ENCODE results near the gene PAX5.

Gene PAX5

GRCh38 chr9:36897478-36897877 lies 136.6 kb downstream of the PAX5 start:
- no peak for DNase-seq

- no peak for DNase-seq
Measured at GRCh38 chr9:36897019-36897418, 137.0 kb downstream of the PAX5 start.

GRCh38 chr9:36896296-36896695 lies 137.8 kb downstream of the PAX5 start:
- DNase-seq = no peak

- DNase-seq = no peak
Measured at GRCh38 chr9:36895744-36896260, 138.3 kb downstream of the PAX5 start.

GRCh38 chr9:36894695-36895310 lies 139.3 kb downstream of the PAX5 start:
- no peak for DNase-seq

- no peak for DNase-seq
Measured at GRCh38 chr9:36893911-36894310, 140.2 kb downstream of the PAX5 start.

GRCh38 chr9:36893184-36893583 lies 140.9 kb downstream of the PAX5 start:
- DNase-seq = no peak

GRCh38 chr9:36892279-36892678 lies 141.8 kb downstream of the PAX5 start:
- no peak for DNase-seq

- no peak for DNase-seq
Measured at GRCh38 chr9:36891341-36891811, 142.7 kb downstream of the PAX5 start.

GRCh38 chr9:36889844-36890243 lies 144.2 kb downstream of the PAX5 start:
- DNase-seq = no peak

- DNase-seq = no peak
Measured at GRCh38 chr9:36888551-36888950, 145.5 kb downstream of the PAX5 start.

- no peak for DNase-seq
Measured at GRCh38 chr9:36884721-36885120, 149.3 kb downstream of the PAX5 start.

GRCh38 chr9:36882594-36882993 lies 151.5 kb downstream of the PAX5 start:
- DNase-seq = no peak

- no peak for DNase-seq
Measured at GRCh38 chr9:36881743-36882441, 152.2 kb downstream of the PAX5 start.

- no peak for DNase-seq
Measured at GRCh38 chr9:36881316-36881715, 152.8 kb downstream of the PAX5 start.

GRCh38 chr9:36880075-36880474 lies 154.0 kb downstream of the PAX5 start:
- DNase-seq = no peak

GRCh38 chr9:36878986-36879982 lies 154.8 kb downstream of the PAX5 start:
- peak; percentile 57 for DNase-seq

GRCh38 chr9:36877239-36877638 lies 156.8 kb downstream of the PAX5 start:
- DNase-seq = no peak

GRCh38 chr9:36876056-36876455 lies 158.0 kb downstream of the PAX5 start:
- no peak for DNase-seq

- peak; percentile 13 for DNase-seq
Measured at GRCh38 chr9:36874921-36875320, 159.1 kb downstream of the PAX5 start.

GRCh38 chr9:36874261-36874660 lies 159.8 kb downstream of the PAX5 start:
- DNase-seq = no peak

GRCh38 chr9:36873247-36873875 lies 160.7 kb downstream of the PAX5 start:
- peak; percentile 78 for DNase-seq

GRCh38 chr9:36872641-36873040 lies 161.4 kb downstream of the PAX5 start:
- no peak for DNase-seq
